Measurements from ENCODE around the gene ZSWIM3. TPM values are rescaled to one million over a fixed set of nuclear protein-coding genes. Genes with fewer than 3 reads are reported as not detected.

The ZSWIM3 gene
- total and polyA plus RNA-seq, 2 of the 13 experiments (the other 11 are each of a cell fraction or from before 2014, with no cell fraction given) = 5.2 to 5.8 TPM

DNA sequence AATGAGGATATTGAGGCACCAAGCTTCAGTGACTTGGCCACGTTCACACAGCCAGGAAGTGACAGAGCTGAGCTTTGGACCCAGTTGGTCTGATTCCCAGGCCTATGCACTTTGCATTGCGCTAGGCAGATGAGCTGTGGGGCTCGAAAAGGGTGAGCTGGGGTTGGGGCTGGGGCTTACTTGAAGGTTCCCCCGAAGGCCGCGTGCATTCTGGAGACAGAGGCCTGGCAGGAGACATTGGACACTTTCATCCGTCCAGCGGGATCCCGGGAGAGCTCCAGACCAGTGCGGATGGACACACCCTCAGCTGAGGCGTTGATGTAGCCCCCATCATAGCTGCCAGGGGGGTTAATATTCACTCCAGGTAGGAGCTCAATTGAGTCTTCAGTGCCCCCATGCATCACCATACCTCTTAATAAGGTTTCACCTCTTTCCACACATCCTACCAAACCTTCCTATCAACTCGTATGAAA lies 52.0 kb downstream of the ZSWIM3 start (continued):
- TF ChIP-seq, protein P1, sequence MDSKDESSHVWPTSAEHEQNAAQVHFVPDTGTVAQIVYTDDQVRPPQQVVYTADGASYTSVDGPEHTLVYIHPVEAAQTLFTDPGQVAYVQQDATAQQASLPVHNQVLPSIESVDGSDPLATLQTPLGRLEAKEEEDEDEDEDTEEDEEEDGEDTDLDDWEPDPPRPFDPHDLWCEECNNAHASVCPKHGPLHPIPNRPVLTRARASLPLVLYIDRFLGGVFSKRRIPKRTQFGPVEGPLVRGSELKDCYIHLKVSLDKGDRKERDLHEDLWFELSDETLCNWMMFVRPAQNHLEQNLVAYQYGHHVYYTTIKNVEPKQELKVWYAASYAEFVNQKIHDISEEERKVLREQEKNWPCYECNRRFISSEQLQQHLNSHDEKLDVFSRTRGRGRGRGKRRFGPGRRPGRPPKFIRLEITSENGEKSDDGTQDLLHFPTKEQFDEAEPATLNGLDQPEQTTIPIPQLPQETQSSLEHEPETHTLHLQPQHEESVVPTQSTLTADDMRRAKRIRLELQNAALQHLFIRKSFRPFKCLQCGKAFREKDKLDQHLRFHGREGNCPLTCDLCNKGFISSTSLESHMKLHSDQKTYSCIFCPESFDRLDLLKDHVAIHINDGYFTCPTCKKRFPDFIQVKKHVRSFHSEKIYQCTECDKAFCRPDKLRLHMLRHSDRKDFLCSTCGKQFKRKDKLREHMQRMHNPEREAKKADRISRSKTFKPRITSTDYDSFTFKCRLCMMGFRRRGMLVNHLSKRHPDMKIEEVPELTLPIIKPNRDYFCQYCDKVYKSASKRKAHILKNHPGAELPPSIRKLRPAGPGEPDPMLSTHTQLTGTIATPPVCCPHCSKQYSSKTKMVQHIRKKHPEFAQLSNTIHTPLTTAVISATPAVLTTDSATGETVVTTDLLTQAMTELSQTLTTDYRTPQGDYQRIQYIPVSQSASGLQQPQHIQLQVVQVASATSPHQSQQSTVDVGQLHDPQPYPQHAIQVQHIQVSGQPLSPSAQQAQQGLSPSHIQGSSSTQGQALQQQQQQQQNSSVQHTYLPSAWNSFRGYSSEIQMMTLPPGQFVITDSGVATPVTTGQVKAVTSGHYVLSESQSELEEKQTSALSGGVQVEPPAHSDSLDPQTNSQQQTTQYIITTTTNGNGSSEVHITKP (CRISPR knock-in tag; IDR thresholded peaks at IDR 0.05; ENCODE audit: low read depth) = no peak
- TF ChIP-seq, protein P2, sequence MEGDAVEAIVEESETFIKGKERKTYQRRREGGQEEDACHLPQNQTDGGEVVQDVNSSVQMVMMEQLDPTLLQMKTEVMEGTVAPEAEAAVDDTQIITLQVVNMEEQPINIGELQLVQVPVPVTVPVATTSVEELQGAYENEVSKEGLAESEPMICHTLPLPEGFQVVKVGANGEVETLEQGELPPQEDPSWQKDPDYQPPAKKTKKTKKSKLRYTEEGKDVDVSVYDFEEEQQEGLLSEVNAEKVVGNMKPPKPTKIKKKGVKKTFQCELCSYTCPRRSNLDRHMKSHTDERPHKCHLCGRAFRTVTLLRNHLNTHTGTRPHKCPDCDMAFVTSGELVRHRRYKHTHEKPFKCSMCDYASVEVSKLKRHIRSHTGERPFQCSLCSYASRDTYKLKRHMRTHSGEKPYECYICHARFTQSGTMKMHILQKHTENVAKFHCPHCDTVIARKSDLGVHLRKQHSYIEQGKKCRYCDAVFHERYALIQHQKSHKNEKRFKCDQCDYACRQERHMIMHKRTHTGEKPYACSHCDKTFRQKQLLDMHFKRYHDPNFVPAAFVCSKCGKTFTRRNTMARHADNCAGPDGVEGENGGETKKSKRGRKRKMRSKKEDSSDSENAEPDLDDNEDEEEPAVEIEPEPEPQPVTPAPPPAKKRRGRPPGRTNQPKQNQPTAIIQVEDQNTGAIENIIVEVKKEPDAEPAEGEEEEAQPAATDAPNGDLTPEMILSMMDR (CRISPR knock-in tag; IDR thresholded peaks at IDR 0.05) = 0 out of 2 replicates have a peak, but pooled peaks have one; percentile 6
- TF ChIP-seq, protein P3, sequence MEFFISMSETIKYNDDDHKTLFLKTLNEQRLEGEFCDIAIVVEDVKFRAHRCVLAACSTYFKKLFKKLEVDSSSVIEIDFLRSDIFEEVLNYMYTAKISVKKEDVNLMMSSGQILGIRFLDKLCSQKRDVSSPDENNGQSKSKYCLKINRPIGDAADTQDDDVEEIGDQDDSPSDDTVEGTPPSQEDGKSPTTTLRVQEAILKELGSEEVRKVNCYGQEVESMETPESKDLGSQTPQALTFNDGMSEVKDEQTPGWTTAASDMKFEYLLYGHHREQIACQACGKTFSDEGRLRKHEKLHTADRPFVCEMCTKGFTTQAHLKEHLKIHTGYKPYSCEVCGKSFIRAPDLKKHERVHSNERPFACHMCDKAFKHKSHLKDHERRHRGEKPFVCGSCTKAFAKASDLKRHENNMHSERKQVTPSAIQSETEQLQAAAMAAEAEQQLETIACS (CRISPR knock-in tag; IDR thresholded peaks at IDR 0.05) = no peak
- TF ChIP-seq ZNF552 (CRISPR knock-in tag; IDR thresholded peaks at IDR 0.05; ENCODE audit: borderline replicate concordance) (0 out of 2 replicates have a peak, but pooled peaks have one; percentile 67), HDAC1 (CRISPR knock-in tag; IDR thresholded peaks at IDR 0.05) (peak; percentile 71), ZNF670 (CRISPR knock-in tag; IDR thresholded peaks at IDR 0.05; ENCODE audit: borderline replicate concordance) (no peak), NR1H2 (CRISPR knock-in tag; IDR thresholded peaks at IDR 0.05; ENCODE audit: borderline replicate concordance, low read depth) (peak; percentile 84; the same call in 1 of the 2 replicates), CAMTA2 (CRISPR knock-in tag; IDR thresholded peaks at IDR 0.05; ENCODE audit: borderline replicate concordance) (peak; percentile 61; the same call in 1 of the 2 replicates), ZNF333 (CRISPR knock-in tag; IDR thresholded peaks at IDR 0.05; ENCODE audit: borderline replicate concordance) (0 out of 2 replicates have a peak, but pooled peaks have one; percentile 12), MEIS2 (CRISPR knock-in tag; IDR thresholded peaks at IDR 0.05) (0 out of 2 replicates have a peak, but pooled peaks have one; percentile 23), ZFP90 (CRISPR knock-in tag; IDR thresholded peaks at IDR 0.05; ENCODE audit: borderline replicate concordance) (0 out of 2 replicates have a peak, but pooled peaks have one; percentile 47), TP53 (CRISPR knock-in tag; conservative IDR thresholded peaks at IDR 0.05) (no peak), MIXL1 (CRISPR knock-in tag; IDR thresholded peaks at IDR 0.05) (peak; percentile 59; the same call in 1 of the 2 replicates), ZNF772 (CRISPR knock-in tag; IDR thresholded peaks at IDR 0.05) (no peak), ZNF343 (CRISPR knock-in tag; IDR thresholded peaks at IDR 0.05) (no peak), ZNF569 (CRISPR knock-in tag; IDR thresholded peaks at IDR 0.05; ENCODE audit: borderline replicate concordance) (no peak), AGO1 (IDR thresholded peaks at IDR 0.05; ENCODE audit: low read depth, low read length, poor library complexity, severe bottlenecking) (no peak), ZNF276 (CRISPR knock-in tag; IDR thresholded peaks at IDR 0.05; ENCODE audit: low read depth) (no peak), ZNF788 (CRISPR knock-in tag; IDR thresholded peaks at IDR 0.05; ENCODE audit: borderline replicate concordance) (peak; percentile 49; the same call in 1 of the 2 replicates)
- TF ChIP-seq, protein P4, sequence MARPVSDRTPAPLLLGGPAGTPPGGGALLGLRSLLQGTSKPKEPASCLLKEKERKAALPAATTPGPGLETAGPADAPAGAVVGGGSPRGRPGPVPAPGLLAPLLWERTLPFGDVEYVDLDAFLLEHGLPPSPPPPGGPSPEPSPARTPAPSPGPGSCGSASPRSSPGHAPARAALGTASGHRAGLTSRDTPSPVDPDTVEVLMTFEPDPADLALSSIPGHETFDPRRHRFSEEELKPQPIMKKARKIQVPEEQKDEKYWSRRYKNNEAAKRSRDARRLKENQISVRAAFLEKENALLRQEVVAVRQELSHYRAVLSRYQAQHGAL (CRISPR knock-in tag; IDR thresholded peaks at IDR 0.05; ENCODE audit: not compliant biosample characterization) = no peak

Measured in HepG2 (cell line).